Left cardiac atrium (tissue), 4 donors: ENCODE results near the gene OR6K3. TPM values are rescaled to one million over a fixed set of nuclear protein-coding genes. Genes with fewer than 3 reads are reported as not detected.
"Not testable (repeated sequence)": the region's sequence is repeated elsewhere in the genome, so short reads cannot be mapped to it uniquely, and the experiment has no call there.

Source experiments
- ATAC-seq, 2 donors: fragments of 200-7000 bp; cut with Tn5 transposase; one replicate each; pipeline ENCODE4 v1.9.1; 2020; ENCODE audit warnings: mild to moderate bottlenecking in 2 of 2, moderate library complexity in 2 of 2
- DNase-seq: peaks from one replicate; pipeline ENCODE4 v3.0.0-alpha.2; 2020
- intact Hi-C, 2 donors: fragments of 100-400 bp; cut with DNase I; formaldehyde crosslinking; loops; one replicate each; pipeline versions ENCODE4 v1.14.1 to v1.15.1; 2022 to 2023
- total RNA-seq, 2 donors: library from RNA; stranded (reverse); fragmentation: NEBNext Ultra II Directional; extraction: Animal tissue kit (Norgen Biotek cat#: 25700); gene quantifications; one replicate each; pipeline ENCODE4 v1.2.1, GENCODE V29; 2021
- donor health status: DM: no; HTN: yes; CAD: no.
- donor health status: DM: no; HTN: yes; CAD: no; lungs with severe emphysema.
- donor health status: DM: yes; HTN: yes; CAD: no.
- donor health status: Dilated cardiomyopathy.

The OR6K3 gene
- total RNA-seq, 2 donors from 2014 or later, result not detected

DNA sequence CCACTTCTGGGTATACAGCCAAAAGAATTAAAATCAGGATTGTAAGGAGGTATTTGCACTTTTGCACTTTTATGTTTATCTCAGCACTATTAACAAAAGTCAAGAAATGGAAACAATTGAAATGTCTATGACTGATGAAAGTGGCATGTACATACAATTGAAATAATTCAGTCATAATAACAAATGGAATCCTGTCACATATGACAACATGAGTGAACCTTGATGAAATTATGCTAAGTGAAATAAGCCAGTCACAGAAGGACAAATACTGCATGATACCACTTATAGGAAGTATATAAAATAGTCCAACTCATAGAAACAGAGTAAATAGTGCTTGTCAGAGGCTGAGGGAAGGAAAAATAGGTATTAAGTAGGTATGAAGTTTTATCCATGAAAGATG lies 30.6 kb downstream of the OR6K3 start:
- no peak for DNase-seq
- ATAC-seq, result no peak
- intact Hi-C loops, result no loop called here

GRCh38 chr1:158689110-158689509 lies 31.4 kb downstream of the OR6K3 start:
- DNase-seq (no peak), ATAC-seq (no peak)
- intact Hi-C loops, result no loop called here

GRCh38 chr1:158688343-158688742 lies 32.2 kb downstream of the OR6K3 start:
- ATAC-seq, intact Hi-C loops, DNase-seq: not testable (repeated sequence)

DNA sequence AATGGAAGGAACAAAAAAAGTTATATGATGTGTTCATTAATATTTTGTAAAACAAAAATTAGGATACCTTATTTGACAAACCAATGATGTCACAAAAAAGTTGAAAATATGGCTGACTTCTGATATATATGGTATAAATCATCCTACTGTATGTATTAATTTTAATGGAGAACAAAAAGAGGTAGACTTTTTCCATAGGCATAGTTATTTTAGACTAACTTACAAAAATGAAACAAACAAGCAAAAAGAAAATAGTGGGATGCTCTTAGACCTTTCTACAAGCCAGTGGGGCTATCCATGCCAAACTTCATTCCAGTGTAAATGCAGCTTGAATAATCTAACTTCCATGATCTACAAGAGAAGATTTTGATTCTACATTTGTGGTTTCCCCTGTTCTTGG lies 33.5 kb downstream of the OR6K3 start:
- intact Hi-C loops, result no loop called here
- no peak for ATAC-seq
- no peak for DNase-seq

DNA sequence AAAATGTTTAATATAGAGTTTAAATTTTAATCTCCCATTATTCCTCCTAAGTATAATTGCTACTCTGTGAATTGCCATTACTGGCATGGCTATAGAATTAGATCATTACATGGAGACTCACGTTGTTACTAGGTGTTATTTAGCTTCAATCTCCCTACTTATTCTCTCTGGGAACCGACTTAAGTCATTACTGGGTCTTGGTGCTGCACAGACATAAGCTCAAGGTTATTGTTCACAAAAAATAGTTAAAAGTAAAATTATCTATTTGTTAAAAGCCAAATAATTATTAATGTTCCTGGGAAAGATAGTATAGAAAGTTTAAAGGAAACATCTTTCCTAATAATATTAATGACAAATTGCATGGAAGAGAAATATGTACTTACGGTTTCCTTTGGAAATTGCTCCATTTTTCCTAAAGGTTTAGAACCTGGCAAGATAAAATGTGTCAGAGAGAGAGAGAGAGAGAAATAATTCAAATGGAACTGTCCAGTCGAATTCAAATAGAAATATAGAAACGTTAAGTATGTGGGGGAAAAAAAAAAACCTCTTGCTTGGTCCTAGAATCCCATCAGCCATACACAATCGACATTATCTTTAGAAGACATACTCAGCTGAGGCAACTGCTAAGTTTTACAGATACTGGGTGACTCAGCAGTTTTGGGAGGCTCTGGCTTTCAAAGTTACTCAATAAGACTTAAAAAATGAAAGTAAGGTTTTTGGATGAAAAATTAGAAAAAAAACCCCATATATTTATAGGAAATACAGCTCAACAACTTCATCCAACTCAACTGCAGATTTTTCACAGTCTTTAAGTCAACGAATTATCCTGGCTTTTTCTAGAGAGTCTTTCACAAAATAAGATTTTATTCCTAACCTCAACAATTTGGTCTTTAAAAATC lies 34.2 kb downstream of the OR6K3 start, which contains the start of gene SPTA1:
Gene SPTA1, minus strand, starts transcription at position 605 of the 899 bp plus-strand sequence. Its CDS starts 198 bp downstream, at position 407.
- no peak for DNase-seq
- intact Hi-C loops, result no loop called here
- ATAC-seq, result no peak

DNA sequence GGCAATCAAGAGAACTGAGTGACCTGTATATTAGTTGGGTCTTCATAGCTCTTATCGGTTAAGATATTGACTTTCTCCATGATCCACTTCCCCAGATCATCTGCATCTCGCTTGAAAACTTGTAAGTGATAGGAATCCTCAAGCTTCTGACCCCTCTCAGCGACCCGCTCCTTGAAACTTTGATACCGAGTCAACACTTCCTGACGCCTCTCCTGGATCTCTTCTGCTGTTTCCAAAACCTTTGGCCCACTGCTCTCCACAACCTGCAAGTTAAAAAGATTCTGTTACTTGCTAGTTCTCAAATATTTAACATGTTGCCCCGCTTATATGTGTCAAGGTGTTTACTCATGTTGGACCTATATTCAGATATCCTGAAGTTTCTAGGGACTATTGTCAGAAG lies 35.4 kb downstream of the OR6K3 start:
- intact Hi-C loops, result no loop called here
- ATAC-seq (no peak), DNase-seq (no peak)

DNA sequence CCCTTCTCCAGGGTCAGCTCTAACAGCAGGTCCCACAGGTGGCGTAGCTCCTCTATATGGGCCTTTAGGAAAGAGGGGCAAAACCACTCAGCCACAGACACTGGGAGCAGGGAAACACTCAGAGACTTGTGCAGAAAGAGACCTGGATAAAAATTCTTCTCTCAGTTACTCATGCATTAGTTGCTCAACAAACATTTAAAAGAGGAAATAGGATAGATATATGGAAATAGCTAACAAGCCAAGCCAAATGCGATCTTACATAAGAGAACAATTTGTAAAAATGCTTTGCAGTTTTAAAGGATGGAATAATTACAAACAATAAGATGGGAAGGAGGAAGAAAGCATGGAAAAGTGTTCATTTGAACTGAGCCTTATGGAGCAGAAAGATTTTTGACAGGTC lies 38.9 kb downstream of the OR6K3 start:
- DNase-seq (no peak), ATAC-seq (no peak)
- intact Hi-C loops, result no loop called here

DNA sequence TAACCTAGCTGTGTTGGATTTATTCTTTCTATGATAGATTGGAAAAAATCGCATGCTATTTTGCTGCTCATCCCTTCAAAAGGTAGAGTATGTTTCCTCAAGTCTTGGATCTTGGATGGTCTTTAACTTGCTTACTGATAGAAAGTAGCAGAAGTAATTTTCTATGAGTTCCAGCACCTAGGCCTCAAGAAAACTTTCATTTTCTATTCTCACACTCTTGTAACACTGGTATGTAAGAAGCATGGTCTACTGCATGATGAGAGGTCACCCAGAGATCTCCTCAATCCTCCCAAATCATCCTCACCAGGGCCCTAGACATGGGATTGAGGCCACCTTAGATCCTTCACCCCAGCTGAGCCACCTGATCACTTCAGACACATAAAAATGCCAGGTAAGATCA lies 41.2 kb downstream of the OR6K3 start:
- ATAC-seq (no peak), DNase-seq (no peak)
- intact Hi-C loops, result no loop called here

GRCh38 chr1:158675563-158676323 lies 44.8 kb downstream of the OR6K3 start:
- intact Hi-C loops, result no loop called here
- ATAC-seq (no peak), DNase-seq (no peak)

GRCh38 chr1:158674302-158674701 lies 46.2 kb downstream of the OR6K3 start:
- ATAC-seq (no peak), DNase-seq (no peak)
- intact Hi-C loops, result no loop called here

Other genes with a start within 250 kb of the OR6K3 start
- gene OR10R2, start 248.5 kb downstream of the OR6K3 start, total RNA-seq, result not detected
- gene OR6Y1, start 166.3 kb downstream of the OR6K3 start, total RNA-seq, result not detected
- not detected for gene OR6P1, start 150.1 kb downstream of the OR6K3 start, total RNA-seq
- not detected for gene OR10X1, start 140.8 kb downstream of the OR6K3 start, total RNA-seq
- not detected for gene OR10Z1, start 115.5 kb downstream of the OR6K3 start, total RNA-seq
- gene SPTA1, start 34.0 kb downstream of the OR6K3 start, total RNA-seq, result under 1 TPM; 0.03 to 0.15 TPM
- not detected for gene OR6K2, start 20.1 kb downstream of the OR6K3 start, total RNA-seq
- not detected for gene OR6K6, start 34.0 kb upstream of the OR6K3 start, total RNA-seq
- not detected for gene OR6N1, start 51.5 kb upstream of the OR6K3 start, total RNA-seq
- gene OR6N2, start 60.5 kb upstream of the OR6K3 start, total RNA-seq, result not detected
- 1 to 10 TPM; 5.2 to 9.5 TPM for gene MNDA, start 110.6 kb upstream of the OR6K3 start, total RNA-seq
- under 1 TPM; 0.55 to 0.59 TPM for gene PYHIN1, start 210.8 kb upstream of the OR6K3 start, total RNA-seq